GM23338 (cell line): ENCODE results near the gene OR1D5. TPM values are rescaled to one million over a fixed set of nuclear protein-coding genes. Genes with fewer than 3 reads are reported as not detected.

Experiments
- ATAC-seq: fragments of 200-7000 bp; cut with Tn5 transposase; 3 replicates; pipeline ENCODE4 v1.9.1; 2020
- DNase-seq: peaks from one replicate; pipeline ENCODE4 v3.0.0-alpha.2; 2015; ENCODE audit warnings: low spot score
- H2AFZ ChIP-seq: fragments of 200-600 bp; sonication (generic); 2 replicates; pipeline ENCODE4 v1.8.0; 2016; ENCODE audit warnings: antibody characterized with exemption, mild to moderate bottlenecking, moderate library complexity
- H3F3A ChIP-seq: fragments of 200-600 bp; sonication (generic); replicated peaks from 2 replicates; pipeline ENCODE4 v1.8.0; 2017; ENCODE audit warnings: antibody characterized with exemption, mixed run types, low read depth
- H3K27ac ChIP-seq: fragments of 200-600 bp; sonication (generic); 2 replicates; pipeline ENCODE4 v1.6.1; 2016; ENCODE audit warnings: low read depth
- H3K27me3 ChIP-seq: fragments of 200-600 bp; sonication (generic); 2 replicates; pipeline ENCODE4 v1.8.0; 2016; ENCODE audit warnings: mild to moderate bottlenecking, mixed run types, moderate library complexity; ENCODE audit not compliant: insufficient read depth
- H3K36me3 ChIP-seq: fragments of 200-600 bp; sonication (generic); 2 replicates; pipeline ENCODE4 v1.8.0; 2016; ENCODE audit warnings: mild to moderate bottlenecking; ENCODE audit not compliant: insufficient read depth
- H3K4me1 ChIP-seq: fragments of 200-600 bp; sonication (generic); 2 replicates; pipeline ENCODE4 v1.8.0; 2016; ENCODE audit warnings: mild to moderate bottlenecking, moderate library complexity; ENCODE audit not compliant: insufficient read depth
- H3K4me2 ChIP-seq: fragments of 200-600 bp; sonication (generic); 2 replicates; pipeline ENCODE4 v1.7.1; 2017; ENCODE audit warnings: mixed run types
- H3K4me3 ChIP-seq: fragments of 200-600 bp; sonication (generic); 2 replicates; pipeline ENCODE4 v1.6.1; 2016; ENCODE audit warnings: mixed run types
- H3K79me2 ChIP-seq: fragments of 200-600 bp; sonication (generic); replicated peaks from 2 replicates; pipeline ENCODE4 v1.8.0; 2017; ENCODE audit warnings: mild to moderate bottlenecking; ENCODE audit not compliant: insufficient read depth
- H3K9me2 ChIP-seq: fragments of 200-600 bp; sonication (generic); 2 replicates; pipeline ENCODE4 v1.8.0; 2017; ENCODE audit not compliant: insufficient read depth
- H4K20me1 ChIP-seq: fragments of 200-600 bp; sonication (generic); replicated peaks from 2 replicates; pipeline ENCODE4 v1.8.0; 2017; ENCODE audit warnings: mild to moderate bottlenecking; ENCODE audit not compliant: insufficient read depth
- H3K27ac Mint-ChIP-seq: 2 replicates; pipeline ENCODE4 v1.8.0; 2020; ENCODE audit warnings: inconsistent platforms, mild to moderate bottlenecking, moderate library complexity, mixed read lengths
- H3K27me3 Mint-ChIP-seq: 3 replicates; pipeline ENCODE4 v1.8.0; 2022; ENCODE audit warnings: low read depth, mild to moderate bottlenecking, moderate library complexity, mixed read lengths, inconsistent platforms; ENCODE audit not compliant: insufficient read depth, poor library complexity
- H3K36me3 Mint-ChIP-seq: 3 replicates; pipeline ENCODE4 v1.8.0; 2021; ENCODE audit warnings: low read depth, mild to moderate bottlenecking, inconsistent platforms, moderate library complexity, mixed read lengths
- H3K4me1 Mint-ChIP-seq: 3 replicates; pipeline ENCODE4 v1.8.0; 2020; ENCODE audit warnings: mild to moderate bottlenecking, inconsistent platforms, mixed read lengths
- H3K4me3 Mint-ChIP-seq: 3 replicates; pipeline ENCODE4 v1.8.0; 2021; ENCODE audit warnings: moderate library complexity, mild to moderate bottlenecking, inconsistent platforms, mixed read lengths
- H3K9me3 Mint-ChIP-seq: 3 replicates; pipeline ENCODE4 v1.8.0; 2020; ENCODE audit warnings: moderate library complexity, mild to moderate bottlenecking, inconsistent platforms, mixed read lengths
- CREB1 ChIP-seq: fragments of 250-450 bp; sonication (Bioruptor Pico); IDR thresholded peaks from 2 replicates; pipeline ENCODE4 v1.5.0; 2020; ENCODE audit warnings: low read depth, mild to moderate bottlenecking, moderate library complexity
- EZH2 ChIP-seq: fragments of 200-600 bp; sonication (generic); IDR thresholded peaks from one replicate; pipeline ENCODE4 v1.8.0; 2017; ENCODE audit warnings: antibody characterized with exemption, mild to moderate bottlenecking, low read depth; ENCODE audit not compliant: unreplicated experiment
- NANOG ChIP-seq: IDR thresholded peaks from 2 replicates; pipeline ENCODE4 v1.6.1; 2016; ENCODE audit warnings: antibody characterized with exemption, borderline replicate concordance
- POLR2AphosphoS5 ChIP-seq: IDR thresholded peaks from 2 replicates; pipeline ENCODE4 v1.6.1; 2016; ENCODE audit warnings: antibody characterized with exemption, low read depth
- STAT1 ChIP-seq: IDR thresholded peaks from one replicate; pipeline ENCODE4 v1.6.1; 2016; ENCODE audit warnings: antibody characterized with exemption; ENCODE audit not compliant: unreplicated experiment
- ZNF114 ChIP-seq: fragments of 250-450 bp; sonication (Bioruptor Pico); IDR thresholded peaks from 2 replicates; pipeline ENCODE4 v1.5.0; 2020; ENCODE audit warnings: mild to moderate bottlenecking, moderate library complexity
- ZNF331 ChIP-seq: fragments of 250-450 bp; sonication (Bioruptor Pico); IDR thresholded peaks from 2 replicates; pipeline ENCODE4 v1.5.0; 2020; ENCODE audit warnings: low read depth, mild to moderate bottlenecking, moderate library complexity
- polyA plus RNA-seq: library from polyadenylated mRNA; unstranded; fragments of >200 nt; fragmentation: Nextera tagmentation; extraction: Ambion mirVana; gene quantifications from 2 replicates; pipeline ENCODE4 v1.2.1, GENCODE V29; 2016
- total RNA-seq: library from RNA; depleted of rRNA; stranded (reverse); fragments of >200 nt; shearing (Covaris generic); gene quantifications from 2 replicates; pipeline ENCODE4 v1.2.3, GENCODE V29; 2014
- TF ChIP-seq, protein P1 (sequence below), 2 experiments: fragments of 200-600 bp in 1 of 2; sonication (generic) in 1 of 2; conservative IDR thresholded peaks; 2 replicates each; pipeline versions ENCODE4 v1.5.1 to v1.6.1; 2016 to 2017; ENCODE audit warnings: antibody characterized with exemption in 2 of 2, low read depth in 2 of 2, mild to moderate bottlenecking in 2 of 2, moderate library complexity in 1 of 2
- TF ChIP-seq, protein P2 (sequence below): IDR thresholded peaks from one replicate; pipeline ENCODE4 v1.6.1; 2018; ENCODE audit warnings: antibody characterized with exemption; ENCODE audit not compliant: unreplicated experiment
- TF ChIP-seq, protein P3 (sequence below): IDR thresholded peaks from 2 replicates; pipeline ENCODE4 v1.6.1; 2016; ENCODE audit warnings: antibody characterized with exemption
- TF ChIP-seq, protein P4 (sequence below): fragments of 250-450 bp; sonication (Bioruptor Pico); IDR thresholded peaks from 2 replicates; pipeline ENCODE4 v1.5.0; 2020; ENCODE audit warnings: mild to moderate bottlenecking, moderate library complexity

OR1D5 gene
- total and polyA plus RNA-seq, 2 experiments from 2014 or later, result not detected

DNA sequence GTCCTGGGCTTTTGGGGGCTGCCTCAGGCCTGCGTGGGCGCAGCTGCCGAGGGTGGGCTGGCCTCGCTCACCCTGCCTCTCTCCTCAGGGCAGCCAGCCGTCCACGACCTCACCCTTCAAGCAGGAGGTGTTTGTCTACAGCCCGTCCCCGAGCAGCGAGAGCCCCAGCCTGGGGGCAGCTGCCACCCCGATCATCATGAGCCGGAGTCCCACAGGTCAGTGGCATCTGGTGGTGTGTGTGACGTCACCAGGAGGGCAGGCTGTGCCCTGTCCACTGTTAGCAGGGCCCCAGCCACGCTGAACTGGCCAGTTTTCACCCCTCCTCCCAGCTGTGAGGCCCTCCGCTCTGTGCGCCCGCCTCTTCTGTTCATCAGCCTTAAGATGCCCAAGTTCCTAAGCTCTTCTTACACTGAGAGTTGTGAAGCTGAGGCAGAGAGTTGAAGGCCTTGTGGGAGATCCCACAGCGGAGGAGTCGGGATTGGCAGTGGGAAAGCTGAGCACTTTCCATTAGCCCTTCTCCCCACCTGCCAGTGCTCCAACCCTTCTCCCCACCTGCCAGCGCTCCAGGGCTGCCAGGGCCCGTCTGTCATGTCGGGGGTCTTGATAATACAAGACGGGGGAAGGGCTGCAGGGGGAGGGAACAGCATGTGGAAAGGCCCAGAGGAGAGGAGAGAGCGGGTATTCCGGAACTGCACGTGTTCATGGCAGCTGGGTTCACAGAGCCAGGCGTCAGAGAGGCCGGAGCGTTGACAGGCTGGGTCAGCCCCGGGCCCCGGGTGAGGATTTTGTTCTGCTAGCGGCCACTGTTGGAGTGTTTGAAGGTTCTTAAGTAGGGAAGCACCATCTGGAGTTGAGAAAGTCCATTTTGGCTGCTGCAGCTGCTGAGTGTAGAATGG lies 36.3 kb downstream of the OR1D5 start:
- peaks cover 4% of the 10 kb centered on the region for H3K79me2 ChIP-seq
- no peaks in the 10 kb centered on the region for H3K27me3 ChIP-seq
- Mint-ChIP-seq H3K36me3 (peaks cover 43% of the 10 kb centered on the region), H3K27ac (no peak overlapping the region), H3K9me3 (peaks cover 11% of the 10 kb centered on the region), H3K4me1 (no peaks in the 10 kb centered on the region), H3K27me3 (peaks cover 7% of the 10 kb centered on the region), H3K4me3 (no peak overlapping the region)
- H3K27ac ChIP-seq, result no peak overlapping the region
- no peak overlapping the region for H3K4me3 ChIP-seq
- TF ChIP-seq, protein P1, sequence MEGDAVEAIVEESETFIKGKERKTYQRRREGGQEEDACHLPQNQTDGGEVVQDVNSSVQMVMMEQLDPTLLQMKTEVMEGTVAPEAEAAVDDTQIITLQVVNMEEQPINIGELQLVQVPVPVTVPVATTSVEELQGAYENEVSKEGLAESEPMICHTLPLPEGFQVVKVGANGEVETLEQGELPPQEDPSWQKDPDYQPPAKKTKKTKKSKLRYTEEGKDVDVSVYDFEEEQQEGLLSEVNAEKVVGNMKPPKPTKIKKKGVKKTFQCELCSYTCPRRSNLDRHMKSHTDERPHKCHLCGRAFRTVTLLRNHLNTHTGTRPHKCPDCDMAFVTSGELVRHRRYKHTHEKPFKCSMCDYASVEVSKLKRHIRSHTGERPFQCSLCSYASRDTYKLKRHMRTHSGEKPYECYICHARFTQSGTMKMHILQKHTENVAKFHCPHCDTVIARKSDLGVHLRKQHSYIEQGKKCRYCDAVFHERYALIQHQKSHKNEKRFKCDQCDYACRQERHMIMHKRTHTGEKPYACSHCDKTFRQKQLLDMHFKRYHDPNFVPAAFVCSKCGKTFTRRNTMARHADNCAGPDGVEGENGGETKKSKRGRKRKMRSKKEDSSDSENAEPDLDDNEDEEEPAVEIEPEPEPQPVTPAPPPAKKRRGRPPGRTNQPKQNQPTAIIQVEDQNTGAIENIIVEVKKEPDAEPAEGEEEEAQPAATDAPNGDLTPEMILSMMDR (conservative IDR thresholded peaks at IDR 0.05; ENCODE audit: low read depth in 2 of 2), result no peak
- TF ChIP-seq, protein P2, sequence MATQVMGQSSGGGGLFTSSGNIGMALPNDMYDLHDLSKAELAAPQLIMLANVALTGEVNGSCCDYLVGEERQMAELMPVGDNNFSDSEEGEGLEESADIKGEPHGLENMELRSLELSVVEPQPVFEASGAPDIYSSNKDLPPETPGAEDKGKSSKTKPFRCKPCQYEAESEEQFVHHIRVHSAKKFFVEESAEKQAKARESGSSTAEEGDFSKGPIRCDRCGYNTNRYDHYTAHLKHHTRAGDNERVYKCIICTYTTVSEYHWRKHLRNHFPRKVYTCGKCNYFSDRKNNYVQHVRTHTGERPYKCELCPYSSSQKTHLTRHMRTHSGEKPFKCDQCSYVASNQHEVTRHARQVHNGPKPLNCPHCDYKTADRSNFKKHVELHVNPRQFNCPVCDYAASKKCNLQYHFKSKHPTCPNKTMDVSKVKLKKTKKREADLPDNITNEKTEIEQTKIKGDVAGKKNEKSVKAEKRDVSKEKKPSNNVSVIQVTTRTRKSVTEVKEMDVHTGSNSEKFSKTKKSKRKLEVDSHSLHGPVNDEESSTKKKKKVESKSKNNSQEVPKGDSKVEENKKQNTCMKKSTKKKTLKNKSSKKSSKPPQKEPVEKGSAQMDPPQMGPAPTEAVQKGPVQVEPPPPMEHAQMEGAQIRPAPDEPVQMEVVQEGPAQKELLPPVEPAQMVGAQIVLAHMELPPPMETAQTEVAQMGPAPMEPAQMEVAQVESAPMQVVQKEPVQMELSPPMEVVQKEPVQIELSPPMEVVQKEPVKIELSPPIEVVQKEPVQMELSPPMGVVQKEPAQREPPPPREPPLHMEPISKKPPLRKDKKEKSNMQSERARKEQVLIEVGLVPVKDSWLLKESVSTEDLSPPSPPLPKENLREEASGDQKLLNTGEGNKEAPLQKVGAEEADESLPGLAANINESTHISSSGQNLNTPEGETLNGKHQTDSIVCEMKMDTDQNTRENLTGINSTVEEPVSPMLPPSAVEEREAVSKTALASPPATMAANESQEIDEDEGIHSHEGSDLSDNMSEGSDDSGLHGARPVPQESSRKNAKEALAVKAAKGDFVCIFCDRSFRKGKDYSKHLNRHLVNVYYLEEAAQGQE, result no peak
- TF ChIP-seq EZH2, result no peak
- TF ChIP-seq, protein P3, sequence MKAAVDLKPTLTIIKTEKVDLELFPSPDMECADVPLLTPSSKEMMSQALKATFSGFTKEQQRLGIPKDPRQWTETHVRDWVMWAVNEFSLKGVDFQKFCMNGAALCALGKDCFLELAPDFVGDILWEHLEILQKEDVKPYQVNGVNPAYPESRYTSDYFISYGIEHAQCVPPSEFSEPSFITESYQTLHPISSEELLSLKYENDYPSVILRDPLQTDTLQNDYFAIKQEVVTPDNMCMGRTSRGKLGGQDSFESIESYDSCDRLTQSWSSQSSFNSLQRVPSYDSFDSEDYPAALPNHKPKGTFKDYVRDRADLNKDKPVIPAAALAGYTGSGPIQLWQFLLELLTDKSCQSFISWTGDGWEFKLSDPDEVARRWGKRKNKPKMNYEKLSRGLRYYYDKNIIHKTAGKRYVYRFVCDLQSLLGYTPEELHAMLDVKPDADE, result no peak
- no peak for TF ChIP-seq CREB1 (CRISPR knock-in tag)
- TF ChIP-seq STAT1, result no peak
- no peak for TF ChIP-seq ZNF331 (CRISPR knock-in tag)
- TF ChIP-seq POLR2AphosphoS5, result no peak
- TF ChIP-seq, protein P4, sequence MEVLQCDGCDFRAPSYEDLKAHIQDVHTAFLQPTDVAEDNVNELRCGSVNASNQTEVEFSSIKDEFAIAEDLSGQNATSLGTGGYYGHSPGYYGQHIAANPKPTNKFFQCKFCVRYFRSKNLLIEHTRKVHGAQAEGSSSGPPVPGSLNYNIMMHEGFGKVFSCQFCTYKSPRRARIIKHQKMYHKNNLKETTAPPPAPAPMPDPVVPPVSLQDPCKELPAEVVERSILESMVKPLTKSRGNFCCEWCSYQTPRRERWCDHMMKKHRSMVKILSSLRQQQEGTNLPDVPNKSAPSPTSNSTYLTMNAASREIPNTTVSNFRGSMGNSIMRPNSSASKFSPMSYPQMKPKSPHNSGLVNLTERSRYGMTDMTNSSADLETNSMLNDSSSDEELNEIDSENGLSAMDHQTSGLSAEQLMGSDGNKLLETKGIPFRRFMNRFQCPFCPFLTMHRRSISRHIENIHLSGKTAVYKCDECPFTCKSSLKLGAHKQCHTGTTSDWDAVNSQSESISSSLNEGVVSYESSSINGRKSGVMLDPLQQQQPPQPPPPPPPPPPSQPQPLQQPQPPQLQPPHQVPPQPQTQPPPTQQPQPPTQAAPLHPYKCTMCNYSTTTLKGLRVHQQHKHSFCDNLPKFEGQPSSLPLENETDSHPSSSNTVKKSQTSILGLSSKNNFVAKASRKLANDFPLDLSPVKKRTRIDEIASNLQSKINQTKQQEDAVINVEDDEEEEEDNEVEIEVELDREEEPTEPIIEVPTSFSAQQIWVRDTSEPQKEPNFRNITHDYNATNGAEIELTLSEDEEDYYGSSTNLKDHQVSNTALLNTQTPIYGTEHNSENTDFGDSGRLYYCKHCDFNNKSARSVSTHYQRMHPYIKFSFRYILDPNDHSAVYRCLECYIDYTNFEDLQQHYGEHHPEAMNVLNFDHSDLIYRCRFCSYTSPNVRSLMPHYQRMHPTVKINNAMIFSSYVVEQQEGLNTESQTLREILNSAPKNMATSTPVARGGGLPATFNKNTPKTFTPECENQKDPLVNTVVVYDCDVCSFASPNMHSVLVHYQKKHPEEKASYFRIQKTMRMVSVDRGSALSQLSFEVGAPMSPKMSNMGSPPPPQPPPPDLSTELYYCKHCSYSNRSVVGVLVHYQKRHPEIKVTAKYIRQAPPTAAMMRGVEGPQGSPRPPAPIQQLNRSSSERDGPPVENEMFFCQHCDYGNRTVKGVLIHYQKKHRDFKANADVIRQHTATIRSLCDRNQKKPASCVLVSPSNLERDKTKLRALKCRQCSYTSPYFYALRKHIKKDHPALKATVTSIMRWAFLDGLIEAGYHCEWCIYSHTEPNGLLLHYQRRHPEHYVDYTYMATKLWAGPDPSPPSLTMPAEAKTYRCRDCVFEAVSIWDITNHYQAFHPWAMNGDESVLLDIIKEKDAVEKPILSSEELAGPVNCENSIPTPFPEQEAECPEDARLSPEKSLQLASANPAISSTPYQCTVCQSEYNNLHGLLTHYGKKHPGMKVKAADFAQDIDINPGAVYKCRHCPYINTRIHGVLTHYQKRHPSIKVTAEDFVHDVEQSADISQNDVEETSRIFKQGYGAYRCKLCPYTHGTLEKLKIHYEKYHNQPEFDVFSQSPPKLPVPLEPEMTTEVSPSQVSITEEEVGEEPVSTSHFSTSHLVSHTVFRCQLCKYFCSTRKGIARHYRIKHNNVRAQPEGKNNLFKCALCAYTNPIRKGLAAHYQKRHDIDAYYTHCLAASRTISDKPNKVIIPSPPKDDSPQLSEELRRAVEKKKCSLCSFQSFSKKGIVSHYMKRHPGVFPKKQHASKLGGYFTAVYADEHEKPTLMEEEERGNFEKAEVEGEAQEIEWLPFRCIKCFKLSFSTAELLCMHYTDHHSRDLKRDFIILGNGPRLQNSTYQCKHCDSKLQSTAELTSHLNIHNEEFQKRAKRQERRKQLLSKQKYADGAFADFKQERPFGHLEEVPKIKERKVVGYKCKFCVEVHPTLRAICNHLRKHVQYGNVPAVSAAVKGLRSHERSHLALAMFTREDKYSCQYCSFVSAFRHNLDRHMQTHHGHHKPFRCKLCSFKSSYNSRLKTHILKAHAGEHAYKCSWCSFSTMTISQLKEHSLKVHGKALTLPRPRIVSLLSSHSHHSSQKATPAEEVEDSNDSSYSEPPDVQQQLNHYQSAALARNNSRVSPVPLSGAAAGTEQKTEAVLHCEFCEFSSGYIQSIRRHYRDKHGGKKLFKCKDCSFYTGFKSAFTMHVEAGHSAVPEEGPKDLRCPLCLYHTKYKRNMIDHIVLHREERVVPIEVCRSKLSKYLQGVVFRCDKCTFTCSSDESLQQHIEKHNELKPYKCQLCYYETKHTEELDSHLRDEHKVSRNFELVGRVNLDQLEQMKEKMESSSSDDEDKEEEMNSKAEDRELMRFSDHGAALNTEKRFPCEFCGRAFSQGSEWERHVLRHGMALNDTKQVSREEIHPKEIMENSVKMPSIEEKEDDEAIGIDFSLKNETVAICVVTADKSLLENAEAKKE (CRISPR knock-in tag), result no peak
- TF ChIP-seq ZNF114 (CRISPR knock-in tag), result no peak
- no peak for TF ChIP-seq NANOG
- H3K36me3 ChIP-seq, result peaks cover 14% of the 10 kb centered on the region
- ATAC-seq (no peak), DNase-seq (no peak)
- H3K9me2 ChIP-seq, result no peaks in the 10 kb centered on the region
- no peaks in the 10 kb centered on the region for H4K20me1 ChIP-seq
- H2AFZ ChIP-seq, result no peak overlapping the region
- no peaks in the 10 kb centered on the region for H3K4me1 ChIP-seq
- H3K4me2 ChIP-seq, result no peak overlapping the region
- no peaks in the 10 kb centered on the region for H3F3A ChIP-seq
